Activated naive CD4-positive, alpha-beta T cell treated with anti-CD3 and anti-CD28 coated beads, Interleukin-2, amount 10 ng/mL, durations not matched to agents 5 hours and 36 hours (primary cell): ENCODE results near the gene SPDYE8. TPM values are rescaled to one million over a fixed set of nuclear protein-coding genes. Genes with fewer than 3 reads are reported as not detected.

ENCODE experiments used
- total RNA-seq, 2 experiments: library from RNA; stranded (reverse); gene quantifications; one replicate each; pipeline ENCODE4 v1.2.3, GENCODE V29; 2021

SPDYE8 gene, protein sequence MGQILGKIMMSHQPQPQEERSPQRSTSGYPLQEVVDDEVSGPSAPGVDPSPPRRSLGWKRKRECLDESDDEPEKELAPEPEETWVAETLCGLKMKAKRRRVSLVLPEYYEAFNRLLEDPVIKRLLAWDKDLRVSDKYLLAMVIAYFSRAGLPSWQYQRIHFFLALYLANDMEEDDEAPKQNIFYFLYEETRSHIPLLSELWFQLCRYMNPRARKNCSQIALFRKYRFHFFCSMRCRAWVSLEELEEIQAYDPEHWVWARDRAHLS
- total RNA-seq, result not detected

DNA sequence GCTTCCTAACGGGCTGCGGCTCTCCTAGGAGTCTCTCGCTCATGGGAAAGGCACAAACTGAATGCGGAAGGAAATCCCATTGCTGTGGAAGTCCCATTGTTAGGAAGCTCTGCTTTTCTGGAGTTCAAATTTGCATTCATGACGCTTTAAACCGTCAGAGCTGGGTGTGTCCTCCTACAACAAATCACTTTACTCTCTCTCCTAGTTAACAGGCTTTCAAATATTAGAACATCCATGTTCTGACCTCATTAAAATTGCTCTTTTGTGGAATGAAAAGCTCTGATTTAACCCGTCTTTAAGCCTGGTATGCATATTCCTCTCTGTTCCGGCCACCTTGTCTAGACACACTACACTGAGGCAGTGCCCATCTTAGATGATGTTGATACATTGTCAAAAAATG is at the start of gene SPDYE8:
Gene SPDYE8 (minus strand): TSS at position 101 of the 400 bp plus-strand sequence. CDS start 1,800 bp downstream, outside the sequence.

DNA sequence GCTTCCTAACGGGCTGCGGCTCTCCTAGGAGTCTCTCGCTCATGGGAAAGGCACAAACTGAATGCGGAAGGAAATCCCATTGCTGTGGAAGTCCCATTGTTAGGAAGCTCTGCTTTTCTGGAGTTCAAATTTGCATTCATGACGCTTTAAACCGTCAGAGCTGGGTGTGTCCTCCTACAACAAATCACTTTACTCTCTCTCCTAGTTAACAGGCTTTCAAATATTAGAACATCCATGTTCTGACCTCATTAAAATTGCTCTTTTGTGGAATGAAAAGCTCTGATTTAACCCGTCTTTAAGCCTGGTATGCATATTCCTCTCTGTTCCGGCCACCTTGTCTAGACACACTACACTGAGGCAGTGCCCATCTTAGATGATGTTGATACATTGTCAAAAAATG is 28.2 kb upstream of the SPDYE8 start, which contains the start of gene SPDYE11:
Gene SPDYE11 (minus strand): TSS at position 101 of the 400 bp plus-strand sequence. CDS start 1,800 bp downstream, outside the sequence.

Other genes starting within 250 kb of the SPDYE8 start
- gene TYW1B, start 201.6 kb downstream of the SPDYE8 start, total RNA-seq, result 1 to 10 TPM; 3.9 to 4.2 TPM
- 10 to 100 TPM; 56.1 to 57.9 TPM for gene POM121, start 104.7 kb downstream of the SPDYE8 start, total RNA-seq
- 1 to 10 TPM; 2.2 to 2.6 TPM for gene TRIM74, start 60.3 kb downstream of the SPDYE8 start, total RNA-seq
- gene SPDYE11, start 28.1 kb upstream of the SPDYE8 start, total RNA-seq, result not detected
- gene SPDYE9, start 56.3 kb upstream of the SPDYE8 start, total RNA-seq, result not detected